Uterus (tissue), 2 donors: ENCODE measurements around the gene KIF26B.

Experiments used
- POLR2A ChIP-seq, 2 donors: fragments of 450-650 bp; IDR thresholded peaks; one replicate each; pipeline ENCODE4 v1.6.1; 2016; ENCODE audit warnings: antibody characterized with exemption in 2 of 2, mild to moderate bottlenecking in 1 of 2, moderate library complexity in 1 of 2
- TF ChIP-seq, protein P1 (sequence below), 4 experiments: fragments of 200-600 bp in 2 of 4; fragments of 450-650 bp in 2 of 4; sonication (generic) in 2 of 4; IDR thresholded peaks; one replicate each; pipeline ENCODE4 v1.5.1; 2016 to 2019; ENCODE audit warnings: antibody characterized with exemption in 4 of 4, mild to moderate bottlenecking in 2 of 4, moderate library complexity in 1 of 4

DNA sequence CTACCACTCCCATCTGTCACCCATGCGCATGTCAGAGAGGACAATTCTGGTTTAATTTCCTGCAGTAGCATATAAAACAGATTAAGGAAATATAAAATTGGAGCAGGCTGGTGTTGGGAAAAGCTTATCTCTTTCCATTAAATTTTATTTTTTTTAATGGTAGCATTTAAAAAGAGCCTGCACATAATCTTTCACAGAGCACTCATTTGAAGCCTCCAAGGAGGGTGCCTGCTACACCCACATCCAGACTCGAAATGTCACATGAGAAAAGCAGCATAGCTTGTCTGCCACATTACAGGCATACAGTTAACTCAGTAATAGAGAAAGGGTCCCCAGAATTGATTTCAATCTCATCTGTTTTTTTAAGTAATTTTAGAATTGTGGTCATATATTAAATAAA lies 599.0 kb downstream of the KIF26B start:
- no peak for TF ChIP-seq POLR2A (IDR thresholded peaks at IDR 0.05)
- TF ChIP-seq, protein P1, sequence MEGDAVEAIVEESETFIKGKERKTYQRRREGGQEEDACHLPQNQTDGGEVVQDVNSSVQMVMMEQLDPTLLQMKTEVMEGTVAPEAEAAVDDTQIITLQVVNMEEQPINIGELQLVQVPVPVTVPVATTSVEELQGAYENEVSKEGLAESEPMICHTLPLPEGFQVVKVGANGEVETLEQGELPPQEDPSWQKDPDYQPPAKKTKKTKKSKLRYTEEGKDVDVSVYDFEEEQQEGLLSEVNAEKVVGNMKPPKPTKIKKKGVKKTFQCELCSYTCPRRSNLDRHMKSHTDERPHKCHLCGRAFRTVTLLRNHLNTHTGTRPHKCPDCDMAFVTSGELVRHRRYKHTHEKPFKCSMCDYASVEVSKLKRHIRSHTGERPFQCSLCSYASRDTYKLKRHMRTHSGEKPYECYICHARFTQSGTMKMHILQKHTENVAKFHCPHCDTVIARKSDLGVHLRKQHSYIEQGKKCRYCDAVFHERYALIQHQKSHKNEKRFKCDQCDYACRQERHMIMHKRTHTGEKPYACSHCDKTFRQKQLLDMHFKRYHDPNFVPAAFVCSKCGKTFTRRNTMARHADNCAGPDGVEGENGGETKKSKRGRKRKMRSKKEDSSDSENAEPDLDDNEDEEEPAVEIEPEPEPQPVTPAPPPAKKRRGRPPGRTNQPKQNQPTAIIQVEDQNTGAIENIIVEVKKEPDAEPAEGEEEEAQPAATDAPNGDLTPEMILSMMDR (IDR thresholded peaks at IDR 0.05): no peak
